Activated T-cell treated with anti-CD3 and anti-CD28 coated beads for 4 hours (primary cell): ENCODE data around the gene AKT1.

Experiments used
- DNase-seq: peaks from one replicate; pipeline ENCODE4 v3.0.0-alpha.2; 2020

The AKT1 gene

DNA sequence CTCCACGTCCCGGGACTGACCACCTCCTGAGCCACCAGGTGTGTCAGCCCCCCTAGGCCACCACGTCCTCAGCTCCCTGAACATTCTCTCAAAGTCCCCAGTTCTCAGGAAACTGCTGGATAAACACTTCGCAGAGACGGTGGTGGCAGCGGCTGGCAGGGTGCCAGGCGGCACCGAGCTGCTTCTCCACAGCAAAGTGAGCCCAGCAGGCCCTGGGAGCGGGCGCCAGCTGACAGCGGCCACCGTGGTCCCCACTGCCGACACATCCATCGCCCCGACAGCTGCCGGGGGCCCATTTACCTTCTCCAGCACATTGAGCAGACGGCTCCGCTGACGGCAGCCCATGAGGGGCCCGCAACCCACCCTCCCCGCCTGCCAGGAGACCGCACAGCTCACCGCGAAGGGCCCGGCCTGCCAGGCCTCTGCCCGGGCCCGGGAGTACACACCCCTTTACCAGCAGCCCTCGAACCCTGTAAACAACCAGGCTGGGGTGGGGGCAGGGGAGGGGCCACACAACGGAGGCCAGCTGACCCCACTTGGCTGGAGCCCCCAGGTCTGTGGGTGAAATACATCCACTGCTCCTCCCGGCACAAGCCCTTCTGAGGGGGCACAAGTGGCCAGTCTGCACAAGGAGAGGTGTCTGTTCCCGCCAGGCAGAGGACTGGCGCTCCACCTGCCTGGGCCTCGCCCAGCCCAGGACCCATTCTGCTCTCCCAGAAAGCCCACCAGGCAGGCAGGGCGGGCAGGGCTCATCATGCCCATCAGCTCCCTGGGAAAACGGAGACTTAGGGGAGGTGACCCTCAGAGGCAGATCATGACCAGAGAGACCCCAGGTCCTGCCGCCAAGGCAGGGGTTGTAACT is 10.5 kb downstream of the AKT1 start:
- DNase-seq, result no peak

DNA sequence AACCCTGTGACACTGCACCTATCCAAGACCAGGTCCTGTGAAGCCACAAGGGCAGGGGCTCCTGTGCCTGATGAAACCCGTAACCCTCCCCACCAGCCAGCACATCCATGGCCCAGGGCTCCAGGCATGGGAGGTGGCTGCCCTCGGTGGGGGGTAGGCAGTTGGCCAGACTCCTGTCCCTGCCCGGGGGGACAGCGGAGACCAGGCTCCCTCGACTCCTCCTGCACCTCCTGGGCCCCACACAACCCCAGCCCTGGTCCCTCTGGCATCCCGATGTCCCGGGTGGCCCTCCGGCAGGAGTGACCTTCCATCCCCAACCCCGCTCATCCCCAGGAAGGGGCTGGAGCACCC is 11.4 kb downstream of the AKT1 start:
- DNase-seq, result no peak

DNA sequence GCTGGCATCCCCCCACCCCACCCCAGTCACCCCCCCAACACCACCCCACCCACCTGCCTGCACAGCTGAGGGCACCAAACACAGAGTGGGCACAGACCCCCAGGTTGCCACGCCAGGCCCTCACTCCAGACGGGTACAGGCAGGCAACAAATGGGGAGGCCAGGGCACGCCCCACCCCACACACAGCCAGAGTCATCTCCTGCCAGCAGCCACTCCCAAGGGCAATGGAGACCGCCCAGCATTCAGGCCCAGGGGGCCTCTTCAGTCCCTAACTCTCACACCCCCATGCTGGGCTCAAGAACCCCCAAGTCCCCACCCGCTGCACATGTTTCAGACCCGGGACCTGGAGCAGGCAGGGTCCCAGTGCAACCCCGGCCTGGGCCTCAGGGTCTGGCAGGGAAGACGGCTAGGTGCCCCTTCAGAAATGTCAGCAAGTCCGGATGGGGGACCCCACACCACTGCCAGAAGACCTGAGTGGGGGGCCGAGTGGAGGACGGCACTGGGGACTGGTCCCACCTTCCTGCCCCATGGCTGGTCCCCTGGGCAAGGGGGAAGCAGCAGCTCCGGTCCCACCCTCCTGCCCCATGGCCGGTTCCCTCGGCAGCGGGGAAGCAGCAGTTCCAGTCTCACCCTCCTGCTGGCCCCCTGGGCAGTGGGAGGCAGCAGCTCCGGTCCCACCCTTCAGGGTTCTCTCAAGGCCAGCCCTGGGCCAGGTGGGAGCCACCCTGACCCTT is 11.9 kb downstream of the AKT1 start:
- no peak for DNase-seq

DNA sequence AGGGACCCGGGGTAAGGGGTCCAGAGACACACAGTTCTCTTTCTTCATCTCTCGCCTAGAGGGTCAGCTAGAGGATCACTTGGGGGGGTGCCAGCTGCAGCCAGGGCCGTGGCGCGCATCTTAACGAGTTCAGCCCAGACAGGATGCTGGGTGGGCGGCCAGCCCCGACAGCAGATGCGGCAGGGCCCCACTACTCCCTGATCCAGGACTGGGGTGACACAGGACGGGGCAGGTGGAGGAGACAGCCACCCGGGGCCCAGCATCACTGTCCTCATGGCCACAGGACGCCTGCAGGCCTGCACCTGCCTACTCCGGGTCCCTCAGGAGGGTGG is 12.8 kb downstream of the AKT1 start:
- no peak for DNase-seq

DNA sequence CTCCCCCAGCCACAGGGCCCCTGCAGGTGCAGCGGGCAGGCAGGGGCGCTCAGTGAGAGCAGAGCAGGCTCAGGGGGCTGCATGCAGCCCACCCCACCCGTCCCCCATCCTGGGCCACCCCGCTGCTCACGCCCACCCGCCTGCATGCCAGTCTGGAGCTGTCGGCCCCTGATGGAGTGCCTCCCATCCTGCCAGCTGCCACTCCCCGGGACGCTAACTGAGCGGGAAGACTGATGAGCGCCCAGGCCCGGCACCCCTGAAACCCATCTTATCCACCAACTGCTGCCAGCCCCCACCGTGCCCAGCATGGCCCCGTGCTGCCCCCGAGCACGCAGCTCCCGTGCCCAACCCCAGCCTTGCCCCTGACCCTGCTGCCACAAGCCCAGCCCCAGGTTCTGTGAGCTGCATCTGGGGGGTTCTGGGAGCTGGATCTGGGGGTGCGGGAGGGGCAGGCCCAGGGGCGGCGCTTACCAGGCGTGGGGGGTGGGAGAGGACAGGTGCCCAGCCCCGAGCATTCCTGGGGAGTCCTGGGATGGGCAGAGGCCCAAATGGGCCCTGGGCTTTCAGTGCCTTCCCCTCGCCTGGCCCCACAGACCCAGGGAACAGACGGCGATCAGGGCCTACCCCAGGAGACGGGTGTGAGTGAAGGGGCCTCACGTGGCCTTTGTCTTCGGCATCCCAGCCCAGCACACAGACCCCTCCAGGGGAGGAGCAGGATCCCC is 13.3 kb downstream of the AKT1 start:
- no peak for DNase-seq

DNA sequence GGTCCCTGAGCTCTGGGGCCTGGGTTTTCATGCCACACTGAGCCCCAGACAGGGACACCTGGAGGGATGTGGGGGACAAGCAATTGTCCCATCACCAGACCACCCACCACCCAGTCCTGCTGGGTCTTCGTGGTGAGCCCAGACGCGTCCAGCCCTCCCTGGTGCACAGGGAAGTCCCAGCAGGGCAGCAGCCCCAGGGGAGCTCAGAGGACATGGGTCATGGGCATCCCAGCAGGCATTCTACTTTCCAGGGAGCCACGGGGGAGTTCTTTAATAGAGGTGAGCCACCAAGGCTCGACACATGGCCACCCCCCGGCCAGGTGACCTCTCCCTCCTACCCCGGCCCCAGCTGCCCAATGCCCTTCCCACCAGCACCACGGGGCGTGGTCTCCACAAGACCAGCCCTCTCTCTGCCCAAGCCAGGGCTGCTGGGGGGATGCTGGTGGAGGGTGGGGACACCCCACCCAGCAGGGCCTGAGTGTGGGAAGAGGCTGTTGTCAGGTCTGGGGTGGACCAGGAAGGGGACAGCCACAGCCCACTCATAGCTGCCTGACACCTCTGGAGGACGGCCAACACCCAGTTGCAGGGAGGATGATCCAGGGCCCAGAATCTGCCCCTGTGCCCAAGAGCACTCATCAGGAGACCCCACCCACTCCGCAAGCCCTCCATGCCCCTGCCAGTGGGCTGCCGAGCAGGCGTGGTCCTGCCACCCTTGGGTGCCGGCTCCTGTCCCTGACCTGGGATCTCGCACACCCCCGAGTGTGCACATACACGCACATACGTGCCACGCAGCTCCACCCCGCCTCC is 14.1 kb downstream of the AKT1 start:
- DNase-seq, result no peak

DNA sequence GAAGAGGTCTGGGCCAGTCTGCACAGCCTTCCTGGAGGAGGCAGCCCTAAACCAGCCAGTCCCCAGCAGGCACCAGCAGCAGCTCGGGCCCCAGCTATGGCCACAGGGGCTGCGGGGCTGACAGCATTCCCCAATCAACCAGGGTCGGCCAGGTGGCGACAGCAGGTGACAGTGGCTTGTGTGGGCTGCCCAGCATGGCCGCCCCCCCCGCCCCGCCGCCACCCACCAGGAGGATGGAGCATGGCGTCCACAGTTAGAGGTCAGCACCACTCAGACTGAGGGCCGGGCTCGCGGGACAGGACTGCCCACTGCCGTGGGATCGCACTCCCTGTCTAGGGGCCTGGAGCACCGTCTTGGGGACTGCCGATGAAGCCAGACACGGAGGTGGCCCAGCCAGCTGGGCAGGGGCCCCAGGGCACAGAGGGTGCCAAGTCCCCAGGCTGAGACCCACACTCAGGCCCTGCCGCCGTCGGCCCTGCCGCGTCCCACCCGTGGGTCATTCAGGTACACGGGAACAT is 15.0 kb downstream of the AKT1 start:
- DNase-seq, result no peak

DNA sequence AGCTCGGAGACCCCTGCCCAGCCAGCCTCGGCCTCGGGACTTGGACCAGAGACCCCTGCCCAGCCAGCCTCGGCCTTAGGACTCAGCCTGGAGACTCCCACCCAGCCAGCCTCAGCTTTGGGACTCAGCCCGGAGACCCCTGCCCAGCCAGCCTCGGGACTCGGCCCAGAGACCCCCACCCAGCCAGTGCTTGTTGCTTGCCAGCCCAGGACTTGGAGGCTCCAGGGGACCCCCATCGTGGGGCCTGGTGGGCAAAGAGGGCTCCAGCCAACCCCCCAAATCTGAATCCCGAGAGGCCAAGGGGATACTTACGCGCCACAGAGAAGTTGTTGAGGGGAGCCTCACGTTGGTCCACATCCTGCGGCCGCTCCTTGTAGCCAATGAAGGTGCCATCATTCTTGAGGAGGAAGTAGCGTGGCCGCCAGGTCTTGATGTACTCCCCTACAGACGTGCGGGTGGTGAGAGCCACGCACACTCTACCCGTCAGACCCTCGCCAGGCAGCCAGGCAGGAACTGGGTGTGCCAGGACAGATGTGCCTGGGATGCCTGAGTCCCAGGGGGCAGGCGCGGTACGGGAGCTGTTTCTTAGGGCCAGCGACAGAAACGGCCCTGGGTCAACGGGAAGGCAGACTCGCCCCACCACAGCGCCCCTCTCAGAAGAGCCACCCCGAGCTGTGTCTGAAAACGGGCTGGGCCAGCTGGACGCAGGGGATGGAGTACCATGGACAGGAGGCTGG is 15.6 kb downstream of the AKT1 start:
- no peak for DNase-seq

DNA sequence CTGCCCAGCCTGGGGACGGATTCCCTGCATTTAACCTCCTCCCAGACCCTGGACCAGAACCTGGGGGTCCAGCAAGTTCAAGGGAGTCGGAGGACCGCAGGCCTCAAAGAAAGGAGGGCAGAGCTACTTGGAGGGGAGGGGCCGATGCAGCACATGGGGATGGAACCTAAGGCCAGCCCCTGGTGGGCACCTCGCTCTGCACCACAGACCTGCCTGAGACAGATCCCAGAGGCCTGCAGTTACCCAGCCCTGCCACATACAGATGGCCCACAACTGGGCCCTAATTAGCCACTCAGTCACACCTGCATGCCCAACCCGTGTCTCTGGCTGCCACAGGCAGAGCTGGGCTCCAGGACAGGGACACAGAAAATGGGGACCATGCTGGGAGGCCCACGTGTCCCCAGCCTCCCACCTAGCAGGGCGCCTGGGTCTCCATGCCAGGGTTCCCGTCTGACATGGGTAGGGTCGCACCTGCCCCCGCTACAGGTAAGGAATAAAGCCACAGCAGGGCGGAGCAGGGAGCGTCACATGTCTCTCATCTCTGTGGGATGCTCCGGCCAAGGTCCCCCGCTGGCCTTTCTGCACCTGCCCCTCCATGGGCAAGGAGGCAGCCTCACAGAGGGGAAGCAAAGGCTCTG is 16.7 kb downstream of the AKT1 start:
- no peak for DNase-seq

DNA sequence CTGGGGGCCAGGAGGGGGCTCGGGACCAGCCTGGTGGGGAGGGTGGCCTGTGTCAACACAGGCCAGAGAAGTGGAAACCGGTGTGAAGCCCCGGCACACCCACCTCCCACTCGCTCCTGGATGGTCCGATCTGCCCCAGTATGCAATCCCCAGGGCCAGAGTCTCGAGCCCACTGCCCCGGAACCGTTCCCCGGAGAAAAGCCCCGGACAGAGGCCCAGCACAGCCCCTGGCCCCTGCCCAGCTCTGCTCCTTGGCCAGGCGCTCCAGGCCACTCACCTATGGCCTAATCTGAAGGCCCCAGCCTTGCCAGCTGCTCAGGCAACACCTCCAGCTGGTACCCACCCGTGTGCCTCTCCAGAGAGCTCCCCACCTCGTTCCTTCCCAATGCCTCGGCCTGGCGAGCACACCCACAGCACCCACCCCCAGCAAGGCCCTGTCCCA is 17.7 kb downstream of the AKT1 start:
- no peak for DNase-seq

DNA sequence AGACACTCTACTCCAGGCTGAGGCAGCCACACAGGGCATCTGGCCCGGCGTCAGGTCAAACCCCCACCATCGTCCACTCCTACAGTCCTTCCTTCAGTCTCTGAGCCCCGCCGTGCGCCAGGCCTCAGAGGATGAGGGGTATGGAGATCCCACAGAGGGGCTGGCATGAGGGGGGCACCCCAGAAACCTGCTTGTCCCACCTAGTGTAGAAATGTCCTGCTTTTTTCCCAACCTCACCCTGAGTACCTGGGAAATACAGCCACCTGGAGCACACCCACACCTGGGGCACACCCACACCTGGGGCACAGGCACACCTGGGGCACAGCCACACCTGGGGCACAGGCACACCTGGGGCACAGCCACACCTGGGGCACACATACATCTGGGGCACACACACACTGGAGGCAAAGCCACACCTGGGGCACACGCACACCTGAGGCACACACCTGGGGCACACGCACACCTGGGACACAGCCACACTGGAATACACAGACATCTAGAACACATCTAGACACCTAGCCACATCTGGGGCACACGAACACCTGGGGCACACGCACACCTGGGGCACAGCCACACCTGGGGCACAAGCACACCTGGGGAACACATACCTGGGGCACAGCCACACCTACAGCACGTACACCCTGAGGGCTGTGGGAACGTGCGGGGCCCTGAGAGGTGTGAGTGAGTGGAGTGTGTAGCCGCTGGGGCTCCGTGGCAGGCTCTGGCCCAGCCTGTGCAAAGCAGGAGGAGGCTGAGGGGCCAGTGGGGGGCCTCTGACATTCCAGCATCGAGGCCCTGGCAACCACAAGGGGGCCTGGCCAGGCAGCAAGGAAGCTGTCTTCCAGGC is 18.4 kb downstream of the AKT1 start:
- no peak for DNase-seq

DNA sequence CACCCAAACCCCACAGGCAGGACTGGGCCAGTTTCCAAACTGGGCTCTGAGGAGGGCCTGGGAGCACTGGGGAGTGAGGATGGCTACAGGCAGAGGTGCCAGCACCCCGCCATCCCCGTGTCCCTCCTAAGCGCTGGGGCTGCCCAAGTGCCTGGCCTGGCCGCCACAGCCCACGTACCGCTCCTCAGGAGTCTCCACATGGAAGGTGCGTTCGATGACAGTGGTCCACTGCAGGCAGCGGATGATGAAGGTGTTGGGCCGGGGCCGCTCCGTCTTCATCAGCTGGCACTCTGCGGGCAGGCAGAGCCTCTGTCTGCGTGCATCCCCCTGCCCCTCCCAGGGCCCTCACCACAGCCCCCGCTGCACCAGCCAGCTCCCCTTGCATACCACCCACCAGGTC is 19.1 kb downstream of the AKT1 start:
- no peak for DNase-seq

DNA sequence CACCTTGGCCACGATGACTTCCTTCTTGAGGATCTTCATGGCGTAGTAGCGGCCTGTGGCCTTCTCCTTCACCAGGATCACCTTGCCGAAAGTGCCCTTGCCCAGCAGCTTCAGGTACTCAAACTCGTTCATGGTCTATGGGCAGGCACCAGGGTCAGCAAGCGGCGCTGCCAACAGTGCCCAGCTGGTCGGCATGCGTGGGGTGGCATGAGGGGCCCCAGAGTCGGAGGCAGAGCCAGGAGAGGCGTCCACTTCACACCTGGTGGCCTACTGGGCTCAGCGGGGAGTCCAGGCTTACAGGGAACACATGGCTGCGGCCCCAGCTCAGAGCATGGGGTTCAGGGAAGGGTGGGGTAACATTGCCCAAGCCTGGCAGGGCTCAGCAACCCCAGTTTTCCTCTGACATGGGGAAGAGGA is 20.5 kb downstream of the AKT1 start:
- no peak for DNase-seq

DNA sequence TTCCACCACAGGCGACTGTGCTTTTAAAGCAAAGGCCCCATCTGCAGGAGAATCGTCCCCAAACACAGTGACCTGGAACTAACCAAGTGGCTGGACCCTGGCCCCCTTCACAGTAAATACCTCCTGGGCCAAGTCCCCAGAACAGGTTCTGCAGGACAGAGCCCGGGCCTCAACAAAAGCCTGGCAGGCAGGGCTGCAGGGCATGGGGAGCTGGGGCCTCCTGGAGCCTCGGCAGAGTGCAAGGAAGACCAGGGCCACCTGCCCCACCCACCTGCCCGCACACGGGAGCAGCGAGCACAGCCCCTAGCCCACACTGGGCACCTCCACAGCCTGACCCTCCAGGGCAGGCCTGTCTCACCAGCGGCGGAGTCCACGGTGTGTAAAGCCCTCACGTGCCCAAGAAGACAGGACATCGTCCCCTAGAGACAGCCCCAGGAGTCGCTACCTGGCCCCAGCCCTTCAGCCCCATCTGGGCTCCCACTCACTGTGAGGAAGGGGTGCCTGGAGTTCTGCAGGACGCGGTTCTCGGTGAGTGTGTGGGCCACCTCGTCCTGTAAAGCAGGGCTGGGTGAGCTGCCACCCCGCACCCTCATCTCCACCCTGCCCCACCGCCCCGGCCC is 21.0 kb downstream of the AKT1 start:
- DNase-seq, result no peak

DNA sequence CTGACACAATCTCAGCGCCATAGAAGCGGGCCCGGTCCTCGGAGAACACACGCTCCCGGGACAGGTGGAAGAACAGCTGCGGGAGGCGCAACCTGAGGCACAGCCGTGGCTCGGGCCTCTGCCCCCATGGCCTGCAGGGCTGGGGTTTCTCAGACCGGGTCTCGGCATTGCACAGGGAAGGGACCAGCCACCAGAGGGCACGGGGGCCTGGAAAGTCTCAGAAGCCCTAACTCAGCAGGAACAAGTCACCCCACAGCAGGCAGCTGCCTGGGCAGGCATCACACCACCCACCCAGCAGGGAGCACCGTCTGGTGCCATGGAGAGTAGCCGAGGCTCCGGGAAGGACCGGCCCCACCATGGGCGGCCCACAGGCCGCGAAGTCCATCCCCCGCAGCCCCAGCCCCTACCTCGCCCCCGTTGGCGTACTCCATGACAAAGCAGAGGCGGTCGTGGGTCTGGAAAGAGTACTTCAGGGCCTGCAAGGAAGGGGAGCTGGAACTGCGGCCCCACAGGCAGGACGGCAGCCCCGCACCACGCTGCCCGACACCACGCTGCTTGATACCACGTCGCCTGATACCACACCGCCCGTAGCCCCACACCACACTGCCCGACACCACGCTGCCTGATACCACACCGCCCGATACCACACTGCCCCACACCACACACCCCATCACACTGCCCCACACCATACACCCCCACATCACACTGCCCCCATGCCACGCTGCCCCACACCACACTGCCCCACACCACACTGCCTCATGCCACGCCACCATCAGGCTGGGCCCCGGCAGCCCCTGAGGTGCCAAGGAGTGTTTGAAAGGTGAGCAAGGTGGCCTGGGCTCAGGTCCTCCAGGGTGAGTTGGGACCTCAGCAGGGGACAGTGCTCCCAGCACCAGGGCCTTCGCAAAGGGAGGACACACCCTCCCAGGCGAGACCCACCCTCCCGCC is 21.8 kb downstream of the AKT1 start:
- DNase-seq, result no peak

DNA sequence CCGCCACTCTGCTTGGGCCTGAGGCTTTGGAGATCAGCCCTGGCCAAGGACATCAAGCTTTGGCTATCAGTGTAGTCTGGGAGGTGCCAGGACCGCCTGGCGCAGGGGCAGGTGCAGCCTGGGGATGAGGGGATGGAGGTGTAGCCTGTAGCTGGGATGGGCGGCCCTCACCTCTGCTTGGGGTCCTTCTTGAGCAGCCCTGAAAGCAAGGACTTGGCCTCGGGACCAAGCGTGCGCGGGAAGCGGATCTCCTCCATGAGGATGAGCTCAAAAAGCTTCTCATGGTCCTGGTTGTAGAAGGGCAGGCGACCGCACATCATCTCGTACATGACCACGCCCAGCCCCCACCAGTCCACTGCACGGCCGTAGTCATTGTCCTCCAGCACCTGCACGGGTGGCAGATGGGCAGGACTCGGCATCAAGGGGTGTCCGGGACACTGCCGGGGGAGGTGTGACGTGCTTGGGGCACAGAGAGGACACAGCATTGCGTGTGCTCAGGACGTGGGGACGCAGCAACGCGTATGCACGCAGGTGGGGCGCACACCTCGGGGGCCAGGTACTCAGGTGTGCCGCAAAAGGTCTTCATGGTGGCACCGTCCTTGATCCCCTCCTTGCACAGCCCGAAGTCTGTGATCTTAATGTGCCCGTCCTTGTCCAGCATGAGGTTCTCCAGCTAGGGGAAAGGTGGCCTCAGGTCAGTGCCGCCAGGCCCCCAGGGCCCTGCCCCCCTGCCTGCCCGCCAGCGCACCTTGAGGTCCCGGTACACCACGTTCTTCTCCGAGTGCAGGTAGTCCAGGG is 22.6 kb downstream of the AKT1 start:
- DNase-seq, result no peak

DNA sequence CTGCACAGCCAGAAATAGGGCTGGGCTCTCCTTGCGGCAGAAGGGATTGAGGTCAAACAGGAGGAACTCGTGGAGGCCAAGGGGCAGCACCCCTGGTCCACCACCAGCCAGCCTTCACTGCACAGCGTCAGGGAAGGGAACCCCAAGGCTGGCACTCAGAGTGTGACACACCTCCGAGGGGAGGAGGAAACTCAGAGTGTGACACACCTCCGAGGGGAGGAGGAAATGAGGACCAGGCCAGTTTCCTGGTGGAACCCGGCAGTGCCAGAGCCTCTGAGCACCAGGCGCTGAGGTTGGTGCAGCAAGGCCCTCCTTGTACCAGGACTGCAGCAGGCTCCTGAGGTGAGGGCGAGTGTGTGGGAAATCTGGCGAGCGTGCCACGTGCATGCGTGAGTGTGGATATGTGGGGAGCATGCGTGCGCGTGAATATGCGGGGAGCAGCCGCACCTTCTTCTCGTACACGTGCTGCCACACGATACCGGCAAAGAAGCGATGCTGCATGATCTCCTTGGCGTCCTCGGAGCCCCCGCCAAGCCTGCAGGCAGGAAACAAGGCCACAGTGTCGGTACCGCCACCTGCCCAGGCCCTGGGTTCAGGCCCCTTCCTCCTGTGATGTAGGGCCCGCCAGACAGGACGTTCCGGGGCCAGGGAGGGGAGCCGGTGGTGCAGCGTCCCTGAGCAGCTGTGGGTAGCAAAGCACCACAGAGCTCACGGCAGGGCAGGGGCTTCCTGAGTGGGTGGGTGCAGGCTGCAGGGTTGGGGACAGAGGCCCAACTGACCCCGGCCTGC is 23.4 kb downstream of the AKT1 start:
- no peak for DNase-seq
